Astrocyte (in vitro differentiated cells and primary cell): ENCODE results near the gene UVRAG.

Source experiments
- CTCF ChIP-seq: IDR thresholded peaks from 2 replicates; pipeline ENCODE4 v1.5.1; 2011; ENCODE audit warnings: low read depth, mild to moderate bottlenecking, inconsistent platforms, low read length, moderate library complexity; ENCODE audit not compliant: insufficient read depth
- EZH2 ChIP-seq: IDR thresholded peaks from 2 replicates; pipeline ENCODE4 v1.6.1; 2012; ENCODE audit warnings: mild to moderate bottlenecking, low read length, inconsistent platforms; ENCODE audit not compliant: insufficient read depth

GRCh38 chr11:75891947-75892739, 77.1 kb downstream of the UVRAG start:
- no peak for TF ChIP-seq CTCF
- no peak for TF ChIP-seq EZH2
